ENCODE results near the gene MARCHF10. TPM values are rescaled to one million over a fixed set of nuclear protein-coding genes. Genes with fewer than 3 reads are reported as not detected.

MARCHF10 gene
- total and polyA plus RNA-seq, 2 of the 4 experiments (the other 2 are of a cell fraction) = 0.18 to 0.74 TPM

DNA sequence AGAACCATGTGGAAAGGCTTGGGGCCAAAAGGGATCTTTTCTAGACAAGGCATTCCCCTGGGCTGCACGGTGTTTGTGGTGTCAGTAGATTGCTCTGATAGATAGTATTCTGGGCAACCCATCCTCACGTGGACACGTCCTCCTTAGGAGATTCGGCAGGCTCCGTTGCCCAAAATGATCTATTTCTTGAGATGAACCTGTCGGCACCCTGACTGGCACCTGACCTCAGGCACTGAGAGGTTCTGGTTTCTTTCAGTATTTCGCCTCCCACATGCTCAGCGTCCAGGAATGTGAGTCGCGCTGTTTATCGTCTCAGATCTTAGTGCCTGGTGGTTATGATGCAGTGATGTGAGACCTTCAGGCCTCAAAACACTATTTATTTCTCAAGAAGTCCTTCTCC is 89.7 kb downstream of the MARCHF10 start:
- H3K18ac ChIP-seq (ENCODE audit: low read depth, low read length) = no peak overlapping the region
- H3K9me1 ChIP-seq (ENCODE audit: insufficient read depth, low read length) = peaks cover 15% of the 10 kb centered on the region
- H3K4me2 ChIP-seq (ENCODE audit: low read depth, low read length) = no peak overlapping the region
- no peaks in the 10 kb centered on the region for H3K36me3 ChIP-seq (ENCODE audit: control insufficient read depth, insufficient read depth, low read length)
- H3K27ac ChIP-seq (ENCODE audit: insufficient read depth, low read length) = no peak overlapping the region
- H3K4me3 ChIP-seq (ENCODE audit: insufficient read depth, low read depth, low read length) = no peak overlapping the region
- H2AK9ac ChIP-seq (replicated peaks; ENCODE audit: low read depth, low read length, poor library complexity) = peak overlapping the region; percentile 56
- peak overlapping the region; percentile 48; the same call in 1 of the 2 replicates for H3K4ac ChIP-seq (ENCODE audit: low read depth, low read length)
- H3K23ac ChIP-seq (ENCODE audit: low read depth, low read length) = no peak overlapping the region
- in situ Hi-C loops (cut with MboI; ENCODE audit: low sequenced_read_pairs) (no loop called here), intact Hi-C loops (cut with micrococcal nuclease) (no loop called here), dilution Hi-C loops (cut with HindIII; ENCODE audit: low sequenced_read_pairs, unreplicated experiment) (no loop called here)
- peaks cover 11% of the 10 kb centered on the region for H3K4me1 ChIP-seq (ENCODE audit: control insufficient read depth, insufficient read depth, low read length)
- ATAC-seq (ENCODE audit: low read depth) (no peak), DNase-seq (peak; percentile 61)
- TF ChIP-seq CHD1 (IDR thresholded peaks at IDR 0.05; ENCODE audit: low read depth, low read length) (no peak), MAZ (IDR thresholded peaks at IDR 0.05; ENCODE audit: borderline replicate concordance, low read depth, low read length) (no peak), RCOR1 (IDR thresholded peaks at IDR 0.05; ENCODE audit: insufficient replicate concordance, low read length) (no peak), SMC3 (IDR thresholded peaks at IDR 0.05; ENCODE audit: low read depth, low read length) (no peak), USF2 (IDR thresholded peaks at IDR 0.05; ENCODE audit: low read depth, low read length) (no peak)
- ChIA-PET POLR2A (ENCODE audit: unreplicated experiment) (no interaction called here), CTCF (no interaction called here)
- no TSS peak for BruUV-seq (replicated peaks)
- H2BK20ac ChIP-seq (ENCODE audit: low read depth, low read length) = no peak overlapping the region
- H4K20me1 ChIP-seq (ENCODE audit: insufficient read depth, low read length) = no peaks in the 10 kb centered on the region
- no peak overlapping the region for H4K8ac ChIP-seq (ENCODE audit: low read depth in 2 of 2, low read length in 2 of 2)
- H3K79me1 ChIP-seq (ENCODE audit: low read depth in 1 of 2, low read length in 2 of 2) = no peaks in the 10 kb centered on the region
- H3K9ac ChIP-seq (ENCODE audit: low read depth, low read length) = no peak overlapping the region
- no peak overlapping the region for H3K56ac ChIP-seq (ENCODE audit: extremely low read depth, insufficient read depth, low read length)
- H2AK5ac ChIP-seq (ENCODE audit: low read depth, low read length) = peak overlapping the region; percentile 56; the same call in 1 of the 2 replicates
- H2BK5ac ChIP-seq (ENCODE audit: low read depth, low read length, poor library complexity, severe bottlenecking) = no peak overlapping the region
- no peak overlapping the region for H2BK120ac ChIP-seq (ENCODE audit: low read depth, low read length)
- no peak overlapping the region for H4K5ac ChIP-seq (ENCODE audit: low read depth, low read length)
- H2BK15ac ChIP-seq (ENCODE audit: low read depth, low read length) = no peak overlapping the region; the same call in 2 of the 3 replicates
- H2AFZ ChIP-seq (replicated peaks; ENCODE audit: low read length, poor library complexity) = no peak overlapping the region
- H3K14ac ChIP-seq (replicated peaks; ENCODE audit: low read depth, low read length) = no peak overlapping the region
- H3K27me3 ChIP-seq (ENCODE audit: control insufficient read depth, insufficient read depth, low read length) = no peaks in the 10 kb centered on the region
- H4K91ac ChIP-seq (ENCODE audit: insufficient read depth, low read depth, low read length) = no peak overlapping the region
- H3K9me3 ChIP-seq (ENCODE audit: control insufficient read depth, insufficient read depth, low read length) = no peaks in the 10 kb centered on the region
- 59% methylated on average over 5 of the region's 11 CpGs; no CpG with 5 or more reads in 1 of the 2 experiments for WGBS, 2 experiments (ENCODE audit: extremely low coverage in 2 of 2, insufficient read length in 1 of 2)

Measured in IMR-90 (cell line).